Eye (tissue), 1 donor: ENCODE results near the gene OSM.
A peak's percentile ranks its signal among the peaks of the same experiment; 100 is the strongest.

Experiments used
- DNase-seq: peaks from one replicate; pipeline ENCODE4 v3.0.0-alpha.2; 2015

OSM gene

GRCh38 chr22:30261134-30261533, 5.5 kb downstream of the OSM start:
- DNase-seq: no peak

GRCh38 chr22:30260682-30261081, 6.0 kb downstream of the OSM start:
- no peak for DNase-seq

- DNase-seq: no peak
These were observed 6.4 kb downstream of the OSM start for GRCh38 chr22:30260276-30260675.

GRCh38 chr22:30254314-30254713, 12.3 kb downstream of the OSM start:
- DNase-seq: no peak

- peak; percentile 77 for DNase-seq
These were observed 13.3 kb downstream of the OSM start for GRCh38 chr22:30253205-30253852.

- no peak for DNase-seq
These were observed 14.0 kb downstream of the OSM start for GRCh38 chr22:30252411-30253204.

- DNase-seq: no peak
These were observed 14.9 kb downstream of the OSM start for GRCh38 chr22:30251711-30252110.

- no peak for DNase-seq
These were observed 15.9 kb downstream of the OSM start for GRCh38 chr22:30250661-30251267.

DNA sequence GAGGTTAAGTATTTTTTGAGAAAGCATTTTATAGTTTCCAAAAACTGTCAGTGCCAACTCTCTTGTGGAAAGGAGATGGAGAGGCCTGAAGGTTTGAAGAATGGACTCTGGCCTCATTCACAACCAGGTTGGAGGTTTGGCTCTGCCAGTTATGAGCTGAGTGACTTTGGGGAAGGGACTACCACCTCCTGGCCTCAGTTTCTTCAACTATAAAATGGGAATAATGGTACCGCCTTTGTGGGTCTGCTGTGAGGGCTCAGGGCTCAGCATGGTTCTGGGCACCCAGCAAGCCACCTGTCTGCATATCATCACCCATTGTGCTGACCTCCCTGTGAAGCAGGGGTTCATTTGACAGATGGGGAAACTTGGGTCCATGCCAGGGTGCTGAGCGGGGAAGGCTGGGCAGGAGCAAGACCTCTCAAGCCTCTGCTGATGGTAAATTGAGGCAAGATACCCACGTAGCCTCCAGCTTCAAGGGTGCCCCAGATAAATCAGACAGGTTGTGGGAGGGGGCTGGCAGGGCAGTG, 16.5 kb downstream of the OSM start:
- no peak for DNase-seq

GRCh38 chr22:30249049-30250038, 17.3 kb downstream of the OSM start:
- DNase-seq: no peak

DNA sequence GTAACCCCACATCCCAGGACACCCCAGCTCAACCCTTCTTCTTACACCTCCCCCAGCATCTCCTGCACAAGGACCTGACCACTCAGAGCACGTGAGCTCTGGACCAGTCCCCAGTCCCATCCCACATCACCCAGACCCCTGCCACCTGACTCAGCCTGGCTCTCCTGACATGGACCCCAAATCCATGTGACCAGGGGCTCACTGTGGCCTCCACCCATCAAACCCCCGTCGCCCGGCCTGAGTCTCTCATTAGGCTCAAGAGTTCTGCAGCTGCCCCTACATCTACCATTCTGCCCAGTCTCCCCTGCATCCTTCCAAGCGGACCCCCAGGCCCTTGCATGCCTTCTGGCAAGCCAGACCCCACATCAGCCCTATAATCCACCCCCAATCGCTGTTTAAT, 18.2 kb downstream of the OSM start:
- no peak for DNase-seq

DNA sequence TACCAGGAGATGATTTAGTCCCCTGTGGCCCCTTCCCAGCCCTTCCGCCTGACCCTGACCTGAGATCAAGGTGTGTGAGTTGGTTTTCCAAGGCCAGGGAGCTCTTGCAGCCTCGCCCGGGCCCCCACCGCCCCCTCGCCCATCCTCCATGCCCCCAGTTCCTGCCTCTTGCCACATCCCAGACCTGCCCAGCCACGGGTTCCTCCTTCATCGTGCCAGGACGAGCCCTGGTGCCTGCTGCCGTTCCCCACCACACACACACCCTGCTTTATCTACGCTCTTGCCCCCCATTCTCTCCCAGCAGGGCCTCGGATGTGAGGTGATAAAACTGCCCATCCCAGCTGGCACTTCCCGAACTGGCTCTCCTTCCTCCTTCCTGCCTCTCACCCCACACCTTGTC, 18.7 kb downstream of the OSM start:
- DNase-seq: no peak

DNA sequence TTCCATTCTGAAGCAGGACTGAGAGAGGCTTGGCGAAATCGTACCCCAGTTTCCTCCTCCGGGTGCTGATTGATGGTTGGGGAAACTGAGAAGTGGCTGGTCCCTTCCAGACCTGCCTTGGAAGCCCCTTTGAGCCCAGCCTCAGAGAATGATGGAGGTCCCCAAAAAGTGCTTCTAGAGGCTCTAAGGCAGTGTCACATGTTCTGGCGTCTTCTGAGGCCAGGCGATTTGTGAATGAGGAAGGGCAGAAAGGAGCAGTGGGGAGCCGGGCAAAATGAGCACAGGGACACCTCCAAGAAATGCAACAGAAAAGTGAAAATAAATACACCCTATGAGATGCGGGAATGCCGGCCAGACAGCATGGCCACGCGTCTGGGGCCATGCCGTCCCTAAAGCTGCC, 19.1 kb downstream of the OSM start:
- DNase-seq: no peak

GRCh38 chr22:30246814-30247376, 19.8 kb downstream of the OSM start:
- no peak for DNase-seq

DNA sequence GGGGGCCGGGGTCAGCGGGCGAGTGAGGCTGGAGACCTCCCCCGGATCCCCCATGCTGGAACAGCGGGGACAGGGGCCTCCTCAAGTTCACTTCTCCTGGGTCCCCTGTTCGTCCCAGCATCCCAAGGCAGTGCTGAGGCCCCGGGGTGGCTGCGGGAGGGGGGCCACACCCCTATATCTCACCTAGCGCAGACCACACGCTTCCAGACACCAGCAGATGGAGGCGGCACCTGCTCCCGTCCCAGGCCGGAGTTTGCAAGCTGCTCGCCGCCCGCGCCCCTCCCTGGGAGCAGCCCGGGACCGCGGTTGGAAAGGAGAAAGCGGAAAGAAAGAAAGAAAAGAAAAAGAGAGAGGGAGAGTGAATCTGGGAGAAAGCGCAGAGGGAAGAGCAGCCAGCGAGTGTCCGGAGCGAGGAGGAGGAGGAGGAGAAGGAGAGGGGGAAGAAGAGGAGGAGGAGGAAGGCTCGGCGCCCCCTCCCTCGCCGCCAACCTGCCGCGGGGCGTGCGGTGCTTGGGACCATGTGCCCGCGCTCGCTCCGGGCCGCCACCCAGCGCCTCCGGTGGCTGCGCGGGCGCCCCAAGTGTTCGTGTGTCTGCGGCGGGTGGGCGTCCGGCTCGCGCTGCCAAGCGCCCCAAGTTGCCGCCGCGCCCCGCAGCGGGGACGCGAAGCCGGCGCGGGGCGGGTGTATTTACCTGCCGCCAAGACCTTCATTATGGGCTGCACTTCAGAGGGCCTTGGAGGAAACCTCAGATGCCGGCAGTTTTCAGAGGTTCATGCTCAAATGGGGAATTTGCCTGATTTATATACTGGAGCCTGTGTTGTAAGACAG, 20.5 kb downstream of the OSM start, which contains the start of gene LIF:
TSS of gene LIF (minus strand) at position 775 of the 829 bp plus-strand sequence. CDS start at position 711, 64 bp downstream.
- peak; percentile 74 for DNase-seq

DNA sequence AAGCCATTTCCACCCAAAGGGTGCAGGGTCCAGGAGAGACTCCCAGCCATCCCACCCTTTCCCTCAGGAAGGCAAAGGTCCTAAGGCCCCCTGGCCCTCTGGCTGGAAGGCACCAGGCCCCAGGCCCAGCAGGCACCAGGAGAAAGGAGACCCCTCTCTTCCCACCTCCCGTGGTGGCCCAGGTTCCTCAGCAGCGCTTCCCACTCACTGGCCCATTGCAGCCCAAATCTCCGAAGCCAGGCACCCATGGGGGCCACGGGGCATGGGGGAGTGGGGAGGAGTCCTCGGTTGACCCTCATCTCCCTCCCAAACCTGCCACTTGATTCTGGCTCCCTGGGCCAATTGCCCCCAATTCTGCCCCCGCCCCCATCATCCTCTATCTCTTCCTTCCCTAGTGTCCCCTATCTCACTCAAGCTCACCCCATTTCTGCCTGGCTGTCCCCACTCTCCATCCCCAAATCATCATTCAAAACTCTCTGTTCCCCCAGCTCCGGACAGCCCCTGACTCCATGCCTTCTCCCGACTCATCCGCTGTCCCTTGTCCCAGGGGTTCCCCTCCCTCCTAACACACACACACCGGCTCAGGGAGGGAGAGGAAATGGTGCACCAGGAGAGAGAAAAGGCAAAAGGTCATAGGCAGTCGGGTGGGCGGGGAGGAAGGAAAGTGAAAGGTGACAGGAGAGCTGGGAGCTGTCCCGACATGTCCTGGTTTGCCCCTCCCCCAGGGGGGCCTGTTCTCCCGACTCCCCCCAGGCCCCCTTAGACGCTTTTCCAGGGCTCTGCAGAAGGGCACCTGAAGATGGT, 21.3 kb downstream of the OSM start:
- no peak for DNase-seq

GRCh38 chr22:30244641-30245040, 22.0 kb downstream of the OSM start:
- DNase-seq: no peak

GRCh38 chr22:30244066-30244465, 22.6 kb downstream of the OSM start:
- no peak for DNase-seq

- DNase-seq: no peak
These were observed 23.0 kb downstream of the OSM start for GRCh38 chr22:30243661-30244060.
